H1 (cell line): ENCODE results near the gene CHDH. TPM values are rescaled to one million over a fixed set of nuclear protein-coding genes. Genes with fewer than 3 reads are reported as not detected.

Experiments
- CTCF ChIA-PET: fragments of 300-600 bp; sonication (Branson Sonifier 250); formaldehyde crosslinking; loops from one replicate; lab custom pipeline; 2021; ENCODE audit not compliant: partially characterized antibody; lab: Charles Lee
- POLR2A ChIA-PET: fragments of 300-600 bp; sonication (Branson Sonifier 250); formaldehyde crosslinking; loops from one replicate; lab custom pipeline; 2021; ENCODE audit warnings: inconsistent platforms; ENCODE audit not compliant: partially characterized antibody; lab: Charles Lee
- DNase-seq, 2 experiments: peaks; one replicate each; pipeline versions ENCODE4 v3.0.0 to v3.0.0-alpha.2; 2010 to 2022; ENCODE audit warnings: low spot score in 2 of 2, low read depth in 1 of 2, mixed read lengths in 1 of 2
- FAIRE-seq: peaks from 2 replicates; lab custom pipeline; 2011; peaks lifted over from hg19 to GRCh38; lab: Jason Lieb, UNC
- H2AFZ ChIP-seq: 2 replicates; pipeline ENCODE4 v1.8.1; 2012; ENCODE audit warnings: low read length, inconsistent platforms
- H2AK5ac ChIP-seq: 2 replicates; pipeline ENCODE4 v1.6.1; 2013; ENCODE audit warnings: low read depth, low read length
- H2BK120ac ChIP-seq: replicated peaks from 2 replicates; pipeline ENCODE3; 2013; ENCODE audit warnings: low read depth, low read length, inconsistent platforms
- H2BK12ac ChIP-seq: 2 replicates; pipeline ENCODE4 v1.6.1; 2013; ENCODE audit warnings: low read depth, low read length
- H2BK15ac ChIP-seq: 2 replicates; pipeline ENCODE4 v1.6.1; 2013; ENCODE audit warnings: low read length
- H2BK20ac ChIP-seq: 2 replicates; pipeline ENCODE4 v1.6.1; 2013; ENCODE audit warnings: low read length
- H2BK5ac ChIP-seq: 2 replicates; pipeline ENCODE4 v1.6.1; 2013; ENCODE audit warnings: low read depth, low read length
- H3K14ac ChIP-seq: 2 replicates; pipeline ENCODE4 v1.6.1; 2013; ENCODE audit warnings: inconsistent platforms; ENCODE audit not compliant: insufficient read length
- H3K18ac ChIP-seq: 2 replicates; pipeline ENCODE4 v1.6.1; 2013; ENCODE audit warnings: low read length; ENCODE audit errors: extremely low read depth
- H3K23ac ChIP-seq: 2 replicates; pipeline ENCODE4 v1.6.1; 2013; ENCODE audit warnings: inconsistent platforms; ENCODE audit not compliant: insufficient read length
- H3K23me2 ChIP-seq: 2 replicates; pipeline ENCODE4 v1.6.1; 2013; ENCODE audit warnings: low read depth, low read length
- H3K27ac ChIP-seq: 2 replicates; pipeline ENCODE4 v1.6.1; 2011; ENCODE audit warnings: low read depth, low read length, inconsistent platforms
- H3K27me3 ChIP-seq, 4 experiments: replicated peaks in 1 of 4; 1 replicate in 1 of 4; 2 replicates in 3 of 4; pipeline versions ENCODE4 v1.6.1 to v1.8.1; 2011 to 2013; ENCODE audit warnings: low read length in 3 of 4, mild to moderate bottlenecking in 3 of 4, inconsistent platforms in 2 of 4, mixed read lengths in 2 of 4, moderate library complexity in 1 of 4; ENCODE audit not compliant: control insufficient read depth in 3 of 4, insufficient read depth in 3 of 4; ENCODE audit errors: extremely low read depth in 1 of 4
- H3K36me3 ChIP-seq, 4 experiments: 2 replicates each; pipeline versions ENCODE4 v1.6.1 to v1.8.1; 2011 to 2013; ENCODE audit warnings: mild to moderate bottlenecking in 4 of 4, low read length in 3 of 4, moderate library complexity in 2 of 4, control low read depth in 1 of 4, inconsistent platforms in 1 of 4; ENCODE audit not compliant: insufficient read depth in 4 of 4, control insufficient read depth in 2 of 4
- H3K4ac ChIP-seq: replicated peaks from 2 replicates; pipeline ENCODE3; 2013; ENCODE audit warnings: low read length, low read depth, mixed read lengths, inconsistent platforms; ENCODE audit not compliant: insufficient read length
- H3K4me1 ChIP-seq, 4 experiments: replicated peaks in 1 of 4; 1 replicate in 1 of 4; 2 replicates in 3 of 4; pipeline versions ENCODE4 v1.6.1 to v1.8.1; 2011 to 2013; ENCODE audit warnings: low read length in 3 of 4, inconsistent platforms in 2 of 4, mixed read lengths in 1 of 4; ENCODE audit not compliant: insufficient read depth in 4 of 4, control insufficient read depth in 3 of 4
- H3K4me2 ChIP-seq, 2 experiments: 2 replicates each; pipeline versions ENCODE4 v1.6.1 to v1.8.1; 2011 to 2013; ENCODE audit warnings: low read depth in 2 of 2, low read length in 2 of 2, control low read depth in 1 of 2, inconsistent platforms in 1 of 2, mild to moderate bottlenecking in 1 of 2; ENCODE audit not compliant: insufficient read depth in 1 of 2
- H3K4me3 ChIP-seq, 4 experiments: fragments of 200-600, 300-600 bp in 1 of 4; sonication (generic), shearing (Covaris generic), sonication (Bioruptor Twin) in 1 of 4; 2 replicates each; pipeline versions ENCODE4 v1.5.1 to v1.8.1; 2011 to 2016; ENCODE audit warnings: low read length in 4 of 4, low read depth in 3 of 4, control low read depth in 2 of 4, inconsistent platforms in 2 of 4, mild to moderate bottlenecking in 2 of 4, mixed read lengths in 1 of 4, moderate library complexity in 1 of 4; ENCODE audit not compliant: insufficient read depth in 2 of 4; ENCODE audit errors: extremely low read depth in 1 of 4
- H3K56ac ChIP-seq: replicated peaks from 2 replicates; pipeline ENCODE3; 2013; ENCODE audit warnings: low read depth, mild to moderate bottlenecking, mixed read lengths, low read length, inconsistent platforms; ENCODE audit not compliant: insufficient read length
- H3K79me1 ChIP-seq: 2 replicates; pipeline ENCODE4 v1.6.1; 2013; ENCODE audit warnings: low read depth, low read length, control low read depth
- H3K79me2 ChIP-seq, 2 experiments: 2 replicates each; pipeline versions ENCODE4 v1.6.1 to v1.8.1; 2012 to 2013; ENCODE audit warnings: low read length in 2 of 2, mild to moderate bottlenecking in 2 of 2, inconsistent platforms in 1 of 2; ENCODE audit not compliant: insufficient read depth in 2 of 2, control insufficient read depth in 1 of 2
- H3K9ac ChIP-seq, 4 experiments: replicated peaks in 1 of 4; 1 replicate in 1 of 4; 2 replicates in 3 of 4; pipeline versions ENCODE4 v1.6.1 to v1.8.1; 2011 to 2013; ENCODE audit warnings: low read depth in 3 of 4, low read length in 3 of 4, control low read depth in 2 of 4, mild to moderate bottlenecking in 2 of 4, moderate library complexity in 2 of 4, inconsistent platforms in 1 of 4; ENCODE audit errors: extremely low read depth in 1 of 4
- H3K9me3 ChIP-seq, 2 experiments: 2 replicates each; pipeline versions ENCODE4 v1.6.1 to v1.8.1; 2012 to 2013; ENCODE audit warnings: mild to moderate bottlenecking in 2 of 2, moderate library complexity in 2 of 2, control low read depth in 1 of 2, inconsistent platforms in 1 of 2, low read depth in 1 of 2, low read length in 1 of 2, mixed read lengths in 1 of 2; ENCODE audit not compliant: insufficient read depth in 2 of 2
- H4K20me1 ChIP-seq, 2 experiments: replicated peaks in 1 of 2; 2 replicates each; pipeline versions ENCODE3 to v1.8.1; 2011 to 2013; ENCODE audit warnings: inconsistent platforms in 2 of 2, low read length in 2 of 2, mild to moderate bottlenecking in 1 of 2; ENCODE audit not compliant: insufficient read depth in 2 of 2, control insufficient read depth in 1 of 2
- H4K5ac ChIP-seq: 2 replicates; pipeline ENCODE4 v1.6.1; 2013; ENCODE audit warnings: low read length, low read depth, mixed read lengths, inconsistent platforms; ENCODE audit not compliant: insufficient read length
- H4K8ac ChIP-seq: 2 replicates; pipeline ENCODE4 v1.8.0; 2013; ENCODE audit warnings: mild to moderate bottlenecking, moderate library complexity, low read length, inconsistent platforms; ENCODE audit not compliant: insufficient read depth; ENCODE audit errors: extremely low read depth
- H4K91ac ChIP-seq: replicated peaks from 2 replicates; pipeline ENCODE3; 2013; ENCODE audit warnings: low read length, mixed read lengths, inconsistent platforms; ENCODE audit not compliant: insufficient read length
- BCL11A ChIP-seq, 2 experiments: IDR thresholded peaks; one replicate each; pipeline ENCODE4 v1.6.1; 2011; ENCODE audit warnings: low read depth in 2 of 2, low read length in 2 of 2, mild to moderate bottlenecking in 2 of 2
- CEBPB ChIP-seq: IDR thresholded peaks from 2 replicates; pipeline ENCODE4 v1.6.1; 2012; ENCODE audit warnings: low read depth, low read length
- CHD1 ChIP-seq: IDR thresholded peaks from 2 replicates; pipeline ENCODE4 v1.6.1; 2012; ENCODE audit warnings: low read depth, low read length, improper control_type of control experiment
- CHD2 ChIP-seq: IDR thresholded peaks from 2 replicates; pipeline ENCODE4 v1.6.1; 2012; ENCODE audit warnings: low read length, improper control_type of control experiment
- EGR1 ChIP-seq: IDR thresholded peaks from 2 replicates; pipeline ENCODE4 v1.6.1; 2011; ENCODE audit warnings: low read depth, low read length, borderline replicate concordance
- EZH2 ChIP-seq: fragments of 200-600 bp; sonication (generic); IDR thresholded peaks from 2 replicates; pipeline ENCODE4 v1.7.1; 2012; ENCODE audit warnings: low read depth, mild to moderate bottlenecking, moderate library complexity, low read length, inconsistent platforms; ENCODE audit not compliant: severe bottlenecking
- POLR2A ChIP-seq, 2 experiments: IDR thresholded peaks; 1 replicate in 1 of 2; 2 replicates in 1 of 2; pipeline ENCODE4 v1.6.1; 2011; ENCODE audit warnings: low read depth in 2 of 2, low read length in 2 of 2, mild to moderate bottlenecking in 2 of 2; ENCODE audit errors: control extremely low read depth in 1 of 2
- POU5F1 ChIP-seq: IDR thresholded peaks from 2 replicates; pipeline ENCODE4 v1.6.1; 2011; ENCODE audit warnings: low read depth, mild to moderate bottlenecking, low read length, moderate library complexity
- RAD21 ChIP-seq, 2 experiments: IDR thresholded peaks in 1 of 2; conservative IDR thresholded peaks in 1 of 2; 2 replicates each; pipeline ENCODE4 v1.6.1; 2011; ENCODE audit warnings: low read depth in 2 of 2, low read length in 2 of 2, improper control_type of control experiment in 1 of 2, inconsistent platforms in 1 of 2, mild to moderate bottlenecking in 1 of 2, moderate library complexity in 1 of 2
- RFX5 ChIP-seq: IDR thresholded peaks from 2 replicates; pipeline ENCODE4 v1.6.1; 2011; ENCODE audit warnings: low read depth, low read length, improper control_type of control experiment, borderline replicate concordance
- SP4 ChIP-seq: IDR thresholded peaks from 2 replicates; pipeline ENCODE4 v1.6.1; 2012; ENCODE audit warnings: low read length, inconsistent platforms
- USF2 ChIP-seq: IDR thresholded peaks from 2 replicates; pipeline ENCODE4 v1.6.1; 2011; ENCODE audit warnings: low read length, improper control_type of control experiment
- WGBS, 2 experiments: shearing (Covaris generic) in 1 of 2; methylation state at CpG; one replicate each; pipeline versions ENCODE4 v1.1.6 to v1.1.7; 2013 to 2015; ENCODE audit warnings: low lambda C conversion rate in 2 of 2, mixed read lengths in 2 of 2, inconsistent platforms in 1 of 2, low coverage in 1 of 2, missing lambda C conversion rate in 1 of 2; ENCODE audit not compliant: insufficient replicate concordance in 2 of 2, insufficient coverage in 1 of 2, insufficient read length in 1 of 2; ENCODE audit errors: extremely low coverage in 1 of 2, missing lambda C conversion rate in 1 of 2; 5-methylcytosine and 5-hydroxymethylcytosine counted together
- polyA plus RNA-seq, 7 experiments: library from polyadenylated mRNA; depleted of rRNA in 3 of 7; stranded (reverse) in 5 of 7; unstranded in 2 of 7; fragments of >200 nt in 5 of 7; fragments of 200-250 nt in 2 of 7; gene quantifications; 1 replicate in 5 of 7; 2 replicates in 1 of 7; 4 replicates in 1 of 7; pipeline versions ENCODE4 v1.2.1 to v1.2.3, GENCODE V29; 2011 to 2013; ENCODE audit warnings: missing spikeins in 2 of 7, mixed read lengths in 2 of 7
- total RNA-seq: library from RNA; stranded (reverse); fragmentation: NEBNext Ultra II Directional; extraction: Animal tissue kit (Norgen Biotek cat#: 25700); gene quantifications from 2 replicates; pipeline ENCODE4 v1.2.1, GENCODE V29; 2021

The CHDH gene
- total and polyA plus RNA-seq, 2 of the 8 experiments (the other 6 are each of a cell fraction or from before 2014, with no cell fraction given) = 4.9 to 10.3 TPM

GRCh38 chr3:53774414-53774813 is 71.8 kb downstream of the CHDH start:
- no peak overlapping the region for H3K18ac ChIP-seq
- CTCF ChIA-PET = interaction anchor here (3.4 kb wide), 1 partner anchor 8 kb away, joined by 10 read pairs; no protein-coding TSS in a partner anchor
- no peak overlapping the region for H4K5ac ChIP-seq

More at GRCh38 chr3:53774414-53774813, 71.8 kb downstream of the CHDH start:
- no peak overlapping the region for H4K8ac ChIP-seq
- DNase-seq = no peak
- no peak for TF ChIP-seq RFX5
- no peak for TF ChIP-seq RAD21 (IDR thresholded peaks at IDR 0.05 in 1 of 2, conservative IDR thresholded peaks at IDR 0.05 in 1 of 2; ENCODE audit: low read depth in 2 of 2, low read length in 2 of 2)
- TF ChIP-seq USF2 = no peak
- TF ChIP-seq EGR1 = no peak
- TF ChIP-seq BCL11A (IDR thresholded peaks at IDR 0.05; ENCODE audit: low read depth in 2 of 2, low read length in 2 of 2) = no peak
- TF ChIP-seq POLR2A (IDR thresholded peaks at IDR 0.05; ENCODE audit: control extremely low read depth in 1 of 2, low read depth in 2 of 2, low read length in 2 of 2) = no peak
- TF ChIP-seq SP4 = no peak
- TF ChIP-seq CHD1 = no peak
- no peak for TF ChIP-seq POU5F1
- TF ChIP-seq CHD2 = no peak
- TF ChIP-seq CEBPB = no peak
- TF ChIP-seq EZH2 = no peak
- H3K4me3 ChIP-seq = no peak overlapping the region
- no peak overlapping the region for H2AFZ ChIP-seq
- no peak overlapping the region for H2AK5ac ChIP-seq
- no peaks in the 10 kb centered on the region for H3K36me3 ChIP-seq
- no peak overlapping the region for H3K14ac ChIP-seq
- no peak overlapping the region for H3K27ac ChIP-seq
- H2BK15ac ChIP-seq = no peak overlapping the region
- H3K27me3 ChIP-seq = no peaks in the 10 kb centered on the region
- no peak overlapping the region for H3K4me2 ChIP-seq
- H3K56ac ChIP-seq = no peak overlapping the region
- no peak for FAIRE-seq
- H4K91ac ChIP-seq = no peak overlapping the region
- H3K79me2 ChIP-seq = no peaks in the 10 kb centered on the region
- no peak overlapping the region for H2BK120ac ChIP-seq
- H3K23me2 ChIP-seq = no peaks in the 10 kb centered on the region
- no peak overlapping the region for H2BK20ac ChIP-seq
- H3K9me3 ChIP-seq = no peaks in the 10 kb centered on the region
- H2BK12ac ChIP-seq = no peak overlapping the region
- H2BK5ac ChIP-seq = no peak overlapping the region
- POLR2A ChIA-PET = no interaction called here
- no peak overlapping the region for H3K23ac ChIP-seq
- H4K20me1 ChIP-seq = no peaks in the 10 kb centered on the region
- no peak overlapping the region for H3K4ac ChIP-seq
- peaks cover under 1 to 6% (median 4%) of the 10 kb centered on the region in 4 experiments; a peak in 5 of 7 replicates for H3K4me1 ChIP-seq
- 93% methylated on average over 8 of the region's 8 CpGs; no CpG with 5 or more reads in 1 of the 2 experiments for WGBS, 2 experiments
- H3K9ac ChIP-seq = no peak overlapping the region
- no peaks in the 10 kb centered on the region for H3K79me1 ChIP-seq
